Mesothelial cell of epicardium (in vitro differentiated cells): Measurements from ENCODE around the gene TAPT1. TPM values are rescaled to one million over a fixed set of nuclear protein-coding genes. Genes with fewer than 3 reads are reported as not detected.

ENCODE experiments used
- DNase-seq, 2 experiments: peaks; one replicate each; pipeline ENCODE4 v3.0.0; 2021; ENCODE audit warnings: low spot score in 2 of 2; ENCODE audit not compliant: unreplicated experiment in 2 of 2
- H3K27ac Mint-ChIP-seq: 2 replicates; pipeline ENCODE4 v1.8.0; 2021; ENCODE audit warnings: mixed read lengths
- H3K27me3 Mint-ChIP-seq: 2 replicates; pipeline ENCODE4 v1.8.0; 2021; ENCODE audit warnings: low read depth, mixed read lengths
- H3K36me3 Mint-ChIP-seq: 2 replicates; pipeline ENCODE4 v1.8.0; 2021; ENCODE audit warnings: mixed read lengths
- H3K4me1 Mint-ChIP-seq: 2 replicates; pipeline ENCODE4 v1.8.0; 2021; ENCODE audit warnings: mixed read lengths
- H3K4me3 Mint-ChIP-seq: 2 replicates; pipeline ENCODE4 v1.8.0; 2021; ENCODE audit warnings: mild to moderate bottlenecking, moderate library complexity, mixed read lengths
- H3K9me3 Mint-ChIP-seq: 2 replicates; pipeline ENCODE4 v1.8.0; 2021; ENCODE audit warnings: mixed read lengths
- total RNA-seq: library from RNA; stranded (reverse); gene quantifications from 3 replicates; pipeline ENCODE4 v1.2.1, GENCODE V29; 2021
- TF ChIP-seq, protein P1 (sequence below): fragments of 200-600 bp; sonication (generic); IDR thresholded peaks from one replicate; pipeline ENCODE4 v1.5.0; 2021; ENCODE audit warnings: antibody characterized with exemption; ENCODE audit not compliant: unreplicated experiment

TAPT1 gene
- total RNA-seq, 1 donor from 2014 or later, result 38.7 TPM

DNA sequence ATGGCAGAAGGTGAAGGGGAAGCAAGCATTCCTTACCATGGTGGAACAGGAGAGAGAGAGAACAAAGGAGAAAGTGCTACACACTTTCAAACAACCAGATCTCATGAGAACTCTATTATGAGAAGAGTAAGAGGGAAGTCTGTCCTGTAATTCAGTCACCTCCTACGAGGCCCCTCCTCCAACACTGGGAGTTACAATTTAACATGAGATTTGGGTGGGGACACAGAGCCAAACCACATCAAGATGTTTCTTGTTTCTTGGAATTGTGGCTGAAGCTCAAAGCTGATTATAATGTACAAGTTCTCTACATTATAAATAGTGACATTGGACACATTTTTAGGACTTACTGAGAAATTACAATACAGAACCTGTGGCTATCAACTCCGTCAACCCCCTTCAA lies 29.5 kb upstream of the TAPT1 start:
- Mint-ChIP-seq H3K36me3 (peaks cover 43% of the 10 kb centered on the region), H3K4me3 (no peak overlapping the region), H3K27me3 (no peaks in the 10 kb centered on the region), H3K4me1 (no peaks in the 10 kb centered on the region), H3K9me3 (no peaks in the 10 kb centered on the region), H3K27ac (no peak overlapping the region)
- TF ChIP-seq, protein P1, sequence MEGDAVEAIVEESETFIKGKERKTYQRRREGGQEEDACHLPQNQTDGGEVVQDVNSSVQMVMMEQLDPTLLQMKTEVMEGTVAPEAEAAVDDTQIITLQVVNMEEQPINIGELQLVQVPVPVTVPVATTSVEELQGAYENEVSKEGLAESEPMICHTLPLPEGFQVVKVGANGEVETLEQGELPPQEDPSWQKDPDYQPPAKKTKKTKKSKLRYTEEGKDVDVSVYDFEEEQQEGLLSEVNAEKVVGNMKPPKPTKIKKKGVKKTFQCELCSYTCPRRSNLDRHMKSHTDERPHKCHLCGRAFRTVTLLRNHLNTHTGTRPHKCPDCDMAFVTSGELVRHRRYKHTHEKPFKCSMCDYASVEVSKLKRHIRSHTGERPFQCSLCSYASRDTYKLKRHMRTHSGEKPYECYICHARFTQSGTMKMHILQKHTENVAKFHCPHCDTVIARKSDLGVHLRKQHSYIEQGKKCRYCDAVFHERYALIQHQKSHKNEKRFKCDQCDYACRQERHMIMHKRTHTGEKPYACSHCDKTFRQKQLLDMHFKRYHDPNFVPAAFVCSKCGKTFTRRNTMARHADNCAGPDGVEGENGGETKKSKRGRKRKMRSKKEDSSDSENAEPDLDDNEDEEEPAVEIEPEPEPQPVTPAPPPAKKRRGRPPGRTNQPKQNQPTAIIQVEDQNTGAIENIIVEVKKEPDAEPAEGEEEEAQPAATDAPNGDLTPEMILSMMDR, result no peak
- DNase-seq, result no peak

DNA sequence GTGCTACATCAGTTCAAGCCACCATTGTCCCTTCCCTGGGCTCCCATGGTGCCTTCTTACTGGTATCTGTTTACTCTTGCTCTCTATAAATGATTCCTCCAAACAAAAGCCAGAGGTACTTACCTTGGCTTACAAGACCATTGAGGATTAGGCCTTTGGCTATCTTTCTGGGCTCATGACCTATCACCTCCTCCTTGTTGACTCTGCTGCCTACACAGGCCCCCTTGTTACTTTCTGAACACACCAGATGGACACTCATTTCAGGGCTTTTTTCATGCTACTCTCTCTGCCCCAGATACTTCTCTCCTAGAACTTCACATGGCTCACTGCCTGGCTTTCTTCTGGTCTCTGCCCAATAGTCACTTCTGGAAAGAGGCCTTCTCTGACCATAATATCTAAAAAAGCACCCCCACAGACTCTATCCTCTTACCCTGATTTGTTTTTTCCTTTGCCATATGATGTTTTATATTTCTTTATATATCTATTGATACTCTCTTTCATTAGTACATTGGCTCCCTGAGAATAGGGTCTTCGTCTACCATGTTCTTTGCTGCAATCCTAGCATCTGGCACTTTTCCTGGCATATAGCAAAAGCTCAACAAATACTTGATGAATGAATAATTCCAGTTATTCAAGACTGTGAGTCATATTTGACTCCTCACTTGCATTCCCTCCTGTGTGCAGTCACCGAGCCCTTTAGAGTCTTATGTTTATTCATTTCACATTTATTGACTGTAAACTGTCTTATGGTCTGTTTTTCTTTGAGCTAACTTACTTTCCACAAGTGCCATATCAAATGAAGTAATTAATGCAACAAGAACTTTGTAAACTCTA lies 27.1 kb upstream of the TAPT1 start:
- TF ChIP-seq, protein P1, result no peak
- Mint-ChIP-seq H3K36me3 (peaks cover 45% of the 10 kb centered on the region), H3K9me3 (no peaks in the 10 kb centered on the region), H3K4me3 (no peak overlapping the region), H3K27me3 (no peaks in the 10 kb centered on the region), H3K4me1 (no peaks in the 10 kb centered on the region), H3K27ac (no peak overlapping the region)
- no peak for DNase-seq

DNA sequence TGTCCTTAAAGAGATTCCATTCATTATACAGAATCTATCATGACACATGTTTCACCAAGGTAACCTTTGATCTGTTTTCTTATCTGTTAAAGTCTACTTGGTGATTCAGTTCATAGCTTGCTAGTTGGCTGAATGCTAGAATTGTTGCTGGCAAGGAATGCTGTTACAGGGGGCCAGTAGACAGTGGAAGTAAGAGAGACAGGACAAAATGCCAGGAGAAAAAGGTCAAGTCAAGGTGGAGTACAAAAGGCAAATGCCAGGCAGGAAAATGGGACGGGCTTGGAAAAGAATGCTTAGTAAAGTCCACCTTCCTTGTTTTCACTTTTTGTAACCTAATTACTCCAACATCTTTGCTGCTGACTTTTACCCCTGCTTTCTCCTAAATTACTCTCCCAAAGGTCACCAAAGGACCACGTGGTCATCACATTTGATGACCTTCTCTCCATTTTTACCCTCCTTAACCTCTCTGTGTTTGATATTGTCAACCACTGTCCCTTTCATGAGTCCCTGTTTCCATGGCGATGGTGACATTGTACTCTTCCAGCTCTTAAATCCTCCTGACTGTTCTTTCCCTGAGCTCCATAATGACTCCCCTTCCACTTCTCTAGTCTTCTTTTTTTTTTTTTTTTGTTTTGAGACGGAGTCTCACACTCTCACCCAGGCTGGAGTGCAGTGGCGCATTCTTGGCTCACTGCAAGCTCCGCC lies 24.5 kb upstream of the TAPT1 start:
- H3K36me3 Mint-ChIP-seq, result peaks cover 47% of the 10 kb centered on the region
- no peak overlapping the region for H3K4me3 Mint-ChIP-seq
- H3K27ac Mint-ChIP-seq, result no peak overlapping the region
- no peak for DNase-seq
- TF ChIP-seq, protein P1, result no peak
- H3K9me3 Mint-ChIP-seq, result peaks cover 7% of the 10 kb centered on the region
- no peaks in the 10 kb centered on the region for H3K27me3 Mint-ChIP-seq
- H3K4me1 Mint-ChIP-seq, result no peaks in the 10 kb centered on the region

DNA sequence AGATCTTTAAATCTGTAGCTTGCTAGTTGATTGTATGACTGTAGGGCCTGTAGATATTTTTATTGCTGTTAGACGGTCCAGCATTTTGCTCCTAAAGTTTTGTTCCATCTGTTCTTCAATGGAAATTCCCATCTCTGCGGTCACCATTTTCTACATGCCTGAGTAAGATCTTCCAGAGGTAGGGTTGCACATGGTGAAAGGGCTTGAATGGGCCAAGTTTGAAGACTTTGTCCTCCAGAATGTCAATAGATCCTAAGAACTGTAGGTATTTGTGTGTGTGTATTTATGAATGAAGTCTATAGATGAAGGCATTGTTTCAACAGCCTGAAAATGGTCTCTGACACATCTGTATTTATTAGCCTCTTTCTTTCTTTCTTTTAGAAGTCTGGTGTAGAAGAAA lies 22.3 kb upstream of the TAPT1 start:
- H3K36me3 Mint-ChIP-seq, result peaks cover 34% of the 10 kb centered on the region

DNA sequence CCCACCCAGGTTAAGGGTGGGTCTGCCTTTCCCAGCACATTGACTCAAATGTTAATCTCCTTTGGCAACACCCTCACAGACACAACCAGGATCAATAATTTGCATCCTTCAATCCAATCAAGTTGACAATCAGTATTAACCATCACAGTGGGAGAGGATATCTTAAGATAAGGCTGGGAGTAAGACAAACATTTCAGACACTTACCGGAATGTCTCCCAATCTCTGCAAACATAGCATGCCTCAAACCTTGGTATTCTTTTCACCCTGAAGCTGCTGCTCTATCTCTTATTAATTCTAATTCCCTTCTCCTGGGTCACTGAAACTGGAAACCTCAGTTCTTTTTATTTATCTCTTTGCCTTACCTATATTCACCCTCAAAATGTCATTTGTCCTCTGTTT lies 19.0 kb upstream of the TAPT1 start:
- DNase-seq, result no peak
- Mint-ChIP-seq H3K4me1 (no peaks in the 10 kb centered on the region), H3K27me3 (no peaks in the 10 kb centered on the region), H3K36me3 (peaks cover 40% of the 10 kb centered on the region), H3K4me3 (no peak overlapping the region), H3K27ac (no peak overlapping the region), H3K9me3 (peaks cover 11% of the 10 kb centered on the region)
- TF ChIP-seq, protein P1, result no peak

More for the DNA sequence above, 22.3 kb upstream of the TAPT1 start:
- Mint-ChIP-seq H3K4me3 (no peak overlapping the region), H3K4me1 (no peaks in the 10 kb centered on the region), H3K9me3 (peaks cover 7% of the 10 kb centered on the region), H3K27ac (no peak overlapping the region), H3K27me3 (no peaks in the 10 kb centered on the region)
- TF ChIP-seq, protein P1, result no peak
- DNase-seq, result no peak
